ENCODE results near the gene SNRNP70.
"Not testable (repeated sequence)": the region's sequence is repeated elsewhere in the genome, so short reads cannot be mapped to it uniquely, and the experiment has no call there.

DNA sequence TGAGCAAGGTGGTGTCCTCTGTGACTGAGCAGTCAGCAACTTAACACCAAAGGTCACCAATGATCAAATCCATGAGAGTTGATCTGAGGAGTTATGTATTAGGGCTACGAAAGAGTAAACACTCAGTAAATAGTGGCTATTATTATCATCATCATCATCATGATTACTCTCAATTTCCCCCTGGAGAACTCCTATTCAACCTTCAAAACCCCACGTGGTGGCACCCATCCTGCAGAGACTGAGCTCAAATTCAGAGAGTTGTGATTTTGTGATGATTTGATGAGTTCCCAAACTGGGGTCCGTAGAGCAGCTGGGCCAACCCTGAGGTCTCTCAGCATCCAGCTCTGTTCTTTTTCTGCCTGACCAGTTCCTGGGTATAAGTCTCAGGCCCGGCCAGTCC is 35.4 kb upstream of the SNRNP70 start:
- TF ChIP-seq, protein P1, sequence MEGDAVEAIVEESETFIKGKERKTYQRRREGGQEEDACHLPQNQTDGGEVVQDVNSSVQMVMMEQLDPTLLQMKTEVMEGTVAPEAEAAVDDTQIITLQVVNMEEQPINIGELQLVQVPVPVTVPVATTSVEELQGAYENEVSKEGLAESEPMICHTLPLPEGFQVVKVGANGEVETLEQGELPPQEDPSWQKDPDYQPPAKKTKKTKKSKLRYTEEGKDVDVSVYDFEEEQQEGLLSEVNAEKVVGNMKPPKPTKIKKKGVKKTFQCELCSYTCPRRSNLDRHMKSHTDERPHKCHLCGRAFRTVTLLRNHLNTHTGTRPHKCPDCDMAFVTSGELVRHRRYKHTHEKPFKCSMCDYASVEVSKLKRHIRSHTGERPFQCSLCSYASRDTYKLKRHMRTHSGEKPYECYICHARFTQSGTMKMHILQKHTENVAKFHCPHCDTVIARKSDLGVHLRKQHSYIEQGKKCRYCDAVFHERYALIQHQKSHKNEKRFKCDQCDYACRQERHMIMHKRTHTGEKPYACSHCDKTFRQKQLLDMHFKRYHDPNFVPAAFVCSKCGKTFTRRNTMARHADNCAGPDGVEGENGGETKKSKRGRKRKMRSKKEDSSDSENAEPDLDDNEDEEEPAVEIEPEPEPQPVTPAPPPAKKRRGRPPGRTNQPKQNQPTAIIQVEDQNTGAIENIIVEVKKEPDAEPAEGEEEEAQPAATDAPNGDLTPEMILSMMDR (IDR thresholded peaks at IDR 0.05), result not testable (repeated sequence)
- TF ChIP-seq POLR2A, POLR2AphosphoS5 (IDR thresholded peaks at IDR 0.05): not testable (repeated sequence)
